Measurements from ENCODE around the gene VAT1L.
"Not testable (repeated sequence)": the region's sequence is repeated elsewhere in the genome, so short reads cannot be mapped to it uniquely, and the experiment has no call there.

VAT1L gene

GRCh38 chr16:77962689-77963088 is 174.3 kb downstream of the VAT1L start:
- DNase-seq: no peak

DNA sequence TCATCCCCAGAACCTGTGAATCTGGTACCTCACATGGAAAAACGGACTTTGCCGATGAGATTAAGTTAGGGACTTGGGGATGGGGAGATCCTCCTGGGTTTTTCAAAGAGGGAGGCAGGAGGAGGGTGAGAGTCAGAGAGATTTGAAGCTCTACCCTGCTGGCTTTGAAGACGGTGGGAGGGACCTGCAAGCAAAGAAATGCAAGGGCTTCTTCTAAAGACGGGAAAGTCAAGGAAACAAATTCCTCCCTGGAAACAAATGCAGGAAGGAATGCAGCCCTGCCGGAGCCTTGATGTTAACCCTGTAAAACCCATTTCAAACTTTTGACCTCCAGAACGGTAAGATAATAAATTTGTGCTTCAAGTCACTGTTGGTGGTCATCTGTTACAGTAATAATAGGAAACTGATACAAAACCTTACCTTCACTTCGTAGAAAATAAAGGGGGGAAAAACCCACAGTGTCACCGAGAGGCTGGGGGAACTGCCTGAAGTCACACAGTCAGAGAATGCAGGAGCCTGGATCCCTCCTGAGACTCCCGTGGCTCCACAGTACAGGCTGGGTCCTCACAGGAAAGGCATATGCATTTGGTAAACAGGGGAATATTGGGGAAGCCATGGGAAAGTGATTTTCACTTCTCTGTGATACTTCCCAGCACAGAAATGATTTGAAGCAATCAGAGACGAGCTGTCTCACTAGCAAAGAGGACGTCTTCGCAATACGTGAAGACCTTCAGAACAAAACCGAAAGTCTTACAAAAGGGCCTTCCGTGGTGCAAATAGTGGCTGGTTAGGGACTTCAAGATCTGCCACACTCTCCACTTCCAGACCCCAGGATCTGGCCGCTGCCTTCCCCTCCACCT is 175.1 kb downstream of the VAT1L start:
- no peak for DNase-seq

- DNase-seq: no peak
Observed at GRCh38 chr16:77965346-77965745, 177.0 kb downstream of the VAT1L start.

DNA sequence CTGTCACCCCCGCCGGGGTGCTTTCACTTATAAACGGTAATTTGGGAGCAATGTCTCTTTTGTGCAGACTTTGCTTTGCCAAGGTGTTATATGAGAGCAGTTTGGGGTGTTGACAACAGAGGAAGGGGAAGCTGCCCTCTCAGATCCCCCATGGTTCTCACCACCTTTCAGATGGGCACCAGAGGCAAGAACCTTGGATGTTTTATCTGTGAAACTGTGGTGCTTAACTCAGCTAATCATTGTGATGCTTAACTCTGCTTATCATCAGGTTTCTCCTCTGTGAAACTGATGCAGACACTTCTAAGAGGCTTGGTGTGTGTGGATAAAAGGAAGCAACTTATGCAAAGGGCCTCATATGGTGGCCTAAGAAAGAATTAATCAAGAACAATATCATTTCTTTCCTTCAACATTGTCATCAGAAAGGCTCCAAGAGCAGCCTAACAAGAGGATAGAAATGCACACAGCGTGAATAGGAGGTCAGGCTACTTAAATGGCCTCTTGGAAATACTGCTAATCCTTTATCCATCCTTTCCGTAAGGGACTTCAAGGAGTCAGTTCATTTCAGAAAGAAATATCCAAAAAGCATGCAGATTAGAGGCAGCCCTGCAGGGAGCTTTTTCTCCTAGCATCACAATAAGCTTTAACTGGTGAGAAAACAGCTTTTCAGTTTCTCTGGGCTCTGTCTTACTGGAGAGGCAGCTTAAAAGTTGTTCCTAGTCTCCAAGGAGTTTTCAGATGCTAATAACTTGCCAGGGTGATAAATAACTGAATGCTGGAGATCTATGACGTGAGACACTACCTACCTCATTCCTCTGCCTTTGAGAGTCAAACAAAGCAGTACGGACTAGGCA is 178.9 kb downstream of the VAT1L start:
- no peak for DNase-seq

DNA sequence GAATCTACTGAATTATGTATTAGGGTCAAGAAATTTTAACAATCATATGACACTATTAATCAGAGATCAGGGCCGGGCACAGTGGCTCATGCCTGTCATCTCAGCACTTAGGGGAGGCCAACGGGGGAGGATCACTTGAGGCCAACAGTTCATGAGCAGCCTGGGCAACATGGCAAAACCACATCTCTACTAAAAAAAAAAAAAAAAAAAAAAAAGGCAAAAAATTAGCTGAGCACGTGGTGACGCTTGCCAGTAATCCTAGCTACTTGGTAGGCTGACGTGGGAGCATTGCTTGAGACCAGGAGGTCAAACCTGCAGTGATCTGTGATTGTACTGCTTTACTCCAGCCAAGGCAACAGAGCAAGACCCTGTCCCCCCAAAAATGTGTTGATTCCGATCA is 181.5 kb downstream of the VAT1L start:
- DNase-seq: no peak

GRCh38 chr16:77970371-77970770 is 182.0 kb downstream of the VAT1L start:
- no peak for DNase-seq

DNA sequence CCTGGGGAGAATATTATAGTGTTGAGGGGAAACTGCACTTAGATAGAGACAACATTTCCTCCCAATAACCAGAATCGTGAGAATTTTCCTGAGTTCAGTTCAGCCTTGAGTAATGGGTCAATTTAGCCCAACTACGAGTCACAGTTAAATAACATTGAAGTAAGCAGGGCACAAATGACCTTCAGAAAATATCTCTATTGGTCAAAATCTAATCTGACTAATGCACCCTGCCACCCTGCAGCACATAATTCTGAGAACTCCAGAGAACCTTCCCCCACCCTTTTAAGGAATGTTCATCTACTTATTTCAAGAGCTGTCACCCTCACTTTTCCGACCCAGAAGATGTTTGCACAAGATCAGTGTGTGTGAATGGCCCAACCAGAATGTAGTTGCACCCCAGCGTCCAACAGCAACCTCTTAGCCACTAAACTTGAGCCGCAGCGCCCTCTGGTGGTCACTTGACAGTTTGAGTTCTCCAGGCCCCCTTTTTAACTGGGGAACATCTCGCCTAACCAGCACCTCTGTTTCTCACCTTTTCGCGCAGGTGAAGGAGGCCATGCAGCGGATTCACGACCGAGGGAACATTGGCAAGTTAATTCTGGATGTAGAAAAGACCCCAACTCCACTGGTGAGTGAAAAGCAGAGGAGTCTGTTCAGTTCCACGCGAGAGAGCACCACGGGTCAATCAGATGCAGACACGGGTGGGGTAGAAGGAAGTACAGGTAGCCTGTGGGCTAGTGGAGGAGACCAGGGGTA is 183.1 kb downstream of the VAT1L start:
- peak; percentile 69 for DNase-seq

GRCh38 chr16:77972062-77972392 is 183.7 kb downstream of the VAT1L start:
- DNase-seq: no peak

DNA sequence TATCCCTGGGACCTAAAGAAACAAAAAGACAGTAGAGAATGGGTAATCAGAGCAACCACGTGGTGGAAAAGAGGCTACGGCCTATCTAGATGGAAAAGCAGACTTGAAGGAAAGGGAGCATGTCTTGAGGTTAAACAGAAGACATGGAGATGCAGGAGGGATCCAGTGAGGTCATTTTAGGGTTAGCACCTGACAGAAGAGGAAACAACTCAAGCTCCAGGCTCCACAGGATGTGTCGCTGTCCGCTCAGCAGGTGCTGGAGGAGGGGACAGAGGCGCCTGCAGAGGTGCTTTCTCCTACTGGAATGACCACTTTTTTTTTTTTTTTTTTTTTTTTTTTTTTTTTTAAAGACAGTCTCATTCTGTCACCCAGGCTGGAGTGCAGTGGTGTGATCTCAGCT is 186.5 kb downstream of the VAT1L start:
- DNase-seq: no peak

DNA sequence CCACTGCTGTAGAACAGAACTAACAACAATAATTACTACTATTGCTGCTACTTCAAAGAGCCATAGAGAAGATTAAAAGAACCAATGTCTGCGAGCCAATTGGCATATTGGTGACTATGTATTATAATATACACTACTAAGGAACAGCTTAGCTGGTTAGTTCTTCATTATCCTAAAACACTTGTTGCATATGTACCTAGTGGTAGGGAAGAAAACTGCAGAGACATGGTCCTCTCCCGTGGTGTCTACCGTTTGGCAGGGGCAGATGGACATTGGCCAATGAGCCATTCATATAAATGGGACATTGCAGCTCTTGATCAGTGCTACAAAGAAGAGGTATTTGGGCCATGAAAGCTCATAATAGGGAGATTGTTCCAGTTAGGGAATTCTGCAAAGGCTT is 187.6 kb downstream of the VAT1L start:
- no peak for DNase-seq

GRCh38 chr16:77977339-77977738 is 189.0 kb downstream of the VAT1L start:
- no peak for DNase-seq

- no peak for DNase-seq
Observed at GRCh38 chr16:77985111-77985510, 196.7 kb downstream of the VAT1L start.

GRCh38 chr16:77986011-77986740 is 197.8 kb downstream of the VAT1L start:
- DNase-seq: no peak

- DNase-seq: no peak
Observed at GRCh38 chr16:77987810-77988209, 199.4 kb downstream of the VAT1L start.

GRCh38 chr16:77989846-77990245 is 201.5 kb downstream of the VAT1L start:
- DNase-seq: no peak

DNA sequence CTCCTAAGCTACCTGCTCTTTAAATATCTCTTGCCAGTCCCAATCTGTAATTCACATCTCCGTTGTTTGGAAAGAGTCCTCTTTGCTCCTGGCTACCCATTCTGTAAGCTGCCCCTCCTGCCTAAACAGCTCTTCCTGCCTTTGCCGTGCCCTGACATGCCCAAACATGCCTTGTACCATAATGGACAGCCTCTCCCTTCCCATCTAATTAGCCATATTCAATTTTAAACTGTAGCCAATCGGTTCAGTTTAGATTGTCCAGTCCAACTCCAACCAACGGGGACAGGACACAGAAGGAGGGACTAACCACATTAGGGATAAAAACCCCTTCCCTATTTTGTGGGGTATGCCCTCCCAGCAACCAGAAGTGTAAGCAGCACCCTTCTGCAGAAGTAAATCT is 203.3 kb downstream of the VAT1L start:
- DNase-seq: no peak

DNA sequence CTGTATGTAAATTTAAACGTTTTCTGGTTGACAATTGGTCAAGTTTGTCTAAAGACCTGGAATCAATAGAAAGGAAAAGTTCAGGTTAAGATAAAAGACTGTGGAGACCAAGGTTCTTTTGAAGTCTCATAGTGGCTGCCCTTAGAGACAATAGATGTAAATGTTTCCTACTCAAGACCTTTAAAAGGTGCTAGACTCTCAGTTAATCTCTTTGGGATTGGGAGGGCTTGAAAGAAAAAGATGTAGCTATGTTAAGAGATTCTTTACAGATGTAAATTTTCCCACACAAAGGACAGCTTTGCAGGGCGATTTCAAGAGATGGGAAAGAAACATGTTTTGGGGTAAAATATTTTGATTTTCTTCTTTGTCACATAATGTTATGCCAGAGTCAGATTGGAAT is 204.0 kb downstream of the VAT1L start:
- not testable (repeated sequence) for DNase-seq

DNA sequence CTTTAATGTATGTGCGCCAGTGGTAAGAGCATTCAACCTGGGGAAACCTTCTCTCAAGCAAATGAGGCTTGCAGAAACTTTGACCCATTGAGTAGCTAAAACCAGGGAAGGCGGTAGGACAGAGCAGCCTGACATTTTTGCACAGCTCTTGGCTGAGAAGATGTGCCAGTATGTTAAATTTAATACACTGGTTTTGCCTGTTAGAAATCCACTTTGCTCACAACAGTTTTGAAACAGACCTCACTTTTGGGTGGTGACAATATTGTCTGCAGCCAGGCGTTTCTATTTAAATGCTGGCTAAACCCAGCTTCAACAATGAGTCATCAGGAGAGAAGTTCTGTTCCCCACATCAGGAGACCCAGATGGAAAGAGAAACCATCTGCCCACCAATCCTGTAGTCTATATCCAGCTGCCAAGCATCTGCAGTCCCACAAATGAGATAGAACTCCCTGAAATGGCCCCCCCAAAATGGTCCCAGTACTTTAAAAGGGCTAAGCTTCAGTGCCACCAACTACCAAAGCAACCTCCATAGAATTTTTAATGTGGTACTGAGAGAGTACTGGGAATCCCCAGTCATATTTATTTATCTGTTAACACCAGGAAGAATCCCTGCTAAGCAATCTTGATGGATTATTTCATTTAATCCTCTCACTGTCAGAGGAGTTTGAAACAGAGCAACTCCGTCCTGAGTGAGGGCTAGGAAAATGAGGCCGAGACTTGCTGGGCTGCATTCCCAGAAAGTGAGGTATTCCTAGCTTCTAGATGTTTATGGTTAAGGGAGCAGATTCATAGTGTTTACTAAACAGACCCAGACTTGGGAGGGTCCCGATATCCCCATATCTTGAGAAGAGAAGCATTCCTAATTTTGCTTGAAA is 205.0 kb downstream of the VAT1L start:
- no peak for DNase-seq

DNA sequence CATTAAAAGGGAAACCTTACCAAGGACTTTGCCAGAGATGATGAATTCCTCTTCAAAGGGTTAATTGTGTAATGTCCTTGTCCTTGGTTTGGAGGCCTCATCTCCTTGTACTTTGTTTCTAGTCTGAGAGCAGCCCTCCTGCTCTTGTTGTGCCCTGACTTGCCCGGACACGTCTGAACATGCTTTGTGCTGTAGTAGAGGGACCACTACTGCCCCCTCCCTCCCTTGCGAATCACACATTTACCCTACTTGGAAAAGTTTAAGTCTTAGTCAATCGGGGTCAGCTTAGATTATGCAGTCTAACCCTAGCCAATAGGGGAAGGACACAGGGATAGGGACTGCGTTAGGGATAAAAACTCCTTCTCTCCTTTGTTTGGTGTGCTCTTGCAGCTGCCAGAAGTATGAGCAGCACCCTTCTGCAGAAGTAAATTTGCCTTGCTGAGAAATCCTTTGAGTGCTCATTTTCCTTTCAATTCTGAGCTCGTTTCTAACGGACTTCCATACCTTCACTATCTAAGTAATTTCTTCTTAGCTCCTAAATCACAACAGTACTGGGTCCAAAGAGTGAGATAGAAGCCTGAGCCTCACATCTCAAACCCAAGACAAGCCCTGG is 207.6 kb downstream of the VAT1L start:
- DNase-seq: no peak

DNA sequence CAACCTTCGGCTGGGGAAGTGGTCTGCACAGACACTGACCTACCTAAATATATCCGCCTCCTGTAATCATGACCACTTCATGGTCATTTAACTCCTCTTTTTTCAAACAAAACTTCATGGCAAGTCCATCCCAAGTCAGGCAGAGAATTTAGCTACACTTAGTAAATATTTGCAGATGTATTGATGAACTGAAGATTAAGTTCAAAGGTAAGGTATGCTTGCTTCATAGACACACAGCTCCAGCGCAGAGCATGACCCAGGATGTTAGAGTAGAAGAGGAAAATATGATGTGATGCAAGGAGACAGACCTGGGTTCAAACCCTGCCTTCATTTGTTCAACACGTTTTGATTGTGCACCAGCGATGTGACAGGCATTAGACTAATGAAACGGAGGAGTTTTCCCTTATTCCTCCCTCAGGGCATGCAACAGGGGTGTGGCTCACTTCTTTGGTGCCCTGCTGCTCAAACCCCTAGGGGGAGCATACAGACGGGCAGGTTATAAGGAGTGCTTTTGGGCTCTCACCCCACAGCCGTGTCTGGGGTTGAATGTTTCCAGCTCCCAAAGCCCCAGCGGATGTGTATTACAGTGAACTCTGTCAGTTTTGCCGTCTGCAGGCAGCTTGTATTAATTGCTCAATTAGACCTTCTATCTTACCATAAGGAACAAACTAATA is 210.1 kb downstream of the VAT1L start:
- DNase-seq: no peak

All from OCI-M1 (cell line).